ENCODE measurements around the gene CCR2.

DNA sequence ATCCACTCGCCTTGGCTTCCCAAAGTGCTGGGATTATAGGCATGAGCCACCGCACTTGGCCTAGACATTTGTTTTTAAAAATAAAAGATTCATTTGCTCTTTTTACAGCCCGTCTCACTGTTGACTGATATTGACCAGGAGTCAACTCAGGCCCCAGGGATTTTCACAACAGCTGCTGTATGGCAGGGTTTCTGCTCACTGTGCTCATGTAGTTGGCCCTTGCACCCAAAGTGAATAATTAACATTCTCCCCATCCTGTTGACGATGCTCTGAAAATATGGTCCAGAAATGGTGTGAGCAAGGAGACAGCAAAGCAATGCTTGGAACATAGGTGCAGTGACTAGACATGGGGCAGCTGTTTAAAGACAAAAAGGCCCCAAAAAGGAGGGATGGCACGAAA is 13.9 kb downstream of the CCR2 start:
- TF ChIP-seq CTCF (conservative IDR thresholded peaks at IDR 0.05) (no peak), EZH2 (IDR thresholded peaks at IDR 0.05; ENCODE audit: low read depth) (no peak)
